ENCODE data around the gene BUD31.
"Not testable (repeated sequence)": the region's sequence is repeated elsewhere in the genome, so short reads cannot be mapped to it uniquely, and the experiment has no call there.

BUD31 gene

GRCh38 chr7:99408379-99409191, at the start of gene BUD31, which contains the start of gene PDAP1:
TSS of gene BUD31 (plus strand) at chr7:99408969. CDS start at chr7:99411093, 2,124 bp downstream.
TSS of gene PDAP1 (minus strand) at chr7:99408597. CDS start at chr7:99408548, 49 bp downstream.
- DNase-seq (ENCODE audit: low spot score): peak; percentile 94

GRCh38 chr7:99359465-99360154, 49.2 kb upstream of the BUD31 start:
- DNase-seq (ENCODE audit: low spot score): no peak

- no peak for DNase-seq (ENCODE audit: low spot score)
These were observed 46.0 kb upstream of the BUD31 start for GRCh38 chr7:99362801-99363200.

GRCh38 chr7:99363286-99363685, 45.5 kb upstream of the BUD31 start:
- DNase-seq (ENCODE audit: low spot score): no peak

GRCh38 chr7:99365318-99366141, 43.2 kb upstream of the BUD31 start:
- no peak for DNase-seq (ENCODE audit: low spot score)

GRCh38 chr7:99366646-99367045, 42.1 kb upstream of the BUD31 start:
- DNase-seq (ENCODE audit: low spot score): no peak

- DNase-seq (ENCODE audit: low spot score): no peak
These were observed 39.9 kb upstream of the BUD31 start for GRCh38 chr7:99368750-99369389.

GRCh38 chr7:99369767-99370391, 38.9 kb upstream of the BUD31 start:
- no peak for DNase-seq (ENCODE audit: low spot score)

GRCh38 chr7:99371376-99371920, 37.3 kb upstream of the BUD31 start:
- no peak for DNase-seq (ENCODE audit: low spot score)

GRCh38 chr7:99372275-99373090, 36.3 kb upstream of the BUD31 start:
- no peak for DNase-seq (ENCODE audit: low spot score)

GRCh38 chr7:99373091-99374066, 35.4 kb upstream of the BUD31 start:
- DNase-seq (ENCODE audit: low spot score): no peak

GRCh38 chr7:99374111-99375064, 34.4 kb upstream of the BUD31 start, which contains the start of gene ARPC1B:
TSS of gene ARPC1B (plus strand) at chr7:99374730. CDS start at chr7:99385715, 10,985 bp downstream.
- peak; percentile 85 for DNase-seq (ENCODE audit: low spot score)

- peak; percentile 73 for DNase-seq (ENCODE audit: low spot score)
These were observed 33.5 kb upstream of the BUD31 start for GRCh38 chr7:99375070-99375807.

GRCh38 chr7:99379043-99379577, 29.7 kb upstream of the BUD31 start:
- no peak for DNase-seq (ENCODE audit: low spot score)

GRCh38 chr7:99379693-99380031, 29.1 kb upstream of the BUD31 start:
- not testable (repeated sequence) for DNase-seq (ENCODE audit: low spot score)

- no peak for DNase-seq (ENCODE audit: low spot score)
These were observed 28.5 kb upstream of the BUD31 start for GRCh38 chr7:99380032-99380822.
